Chondrocyte (in vitro differentiated cells): Measurements from ENCODE around the gene HADH. TPM values are rescaled to one million over a fixed set of nuclear protein-coding genes. Genes with fewer than 3 reads are reported as not detected.

Source experiments
- DNase-seq: peaks from one replicate; pipeline ENCODE4 v3.0.0; 2021; ENCODE audit warnings: mixed read lengths, low spot score
- H3K27ac Mint-ChIP-seq: one replicate; pipeline ENCODE4 v1.8.0; 2021; ENCODE audit warnings: mild to moderate bottlenecking, moderate library complexity, mixed read lengths; ENCODE audit not compliant: unreplicated experiment
- H3K27me3 Mint-ChIP-seq: 2 replicates; pipeline ENCODE4 v1.8.0; 2021; ENCODE audit warnings: low read depth, mixed read lengths
- H3K36me3 Mint-ChIP-seq: 2 replicates; pipeline ENCODE4 v1.8.0; 2021; ENCODE audit warnings: low read depth, mixed read lengths
- H3K4me1 Mint-ChIP-seq: 2 replicates; pipeline ENCODE4 v1.8.0; 2021; ENCODE audit warnings: low read depth, mild to moderate bottlenecking, mixed read lengths
- H3K4me3 Mint-ChIP-seq: one replicate; pipeline ENCODE4 v1.8.0; 2021; ENCODE audit warnings: mild to moderate bottlenecking, moderate library complexity, mixed read lengths; ENCODE audit not compliant: unreplicated experiment
- H3K9me3 Mint-ChIP-seq: 2 replicates; pipeline ENCODE4 v1.8.0; 2021; ENCODE audit warnings: low read depth, mixed read lengths
- total RNA-seq: library from RNA; stranded (reverse); gene quantifications from 3 replicates; pipeline ENCODE4 v1.2.1, GENCODE V29; 2021
- TF ChIP-seq, protein P1 (sequence below): fragments of 200-600 bp; sonication (generic); IDR thresholded peaks from 2 replicates; pipeline ENCODE4 v1.5.0; 2021; ENCODE audit warnings: antibody characterized with exemption, mild to moderate bottlenecking, moderate library complexity

The HADH gene
- total RNA-seq, 1 donor from 2014 or later = 21.6 TPM

DNA sequence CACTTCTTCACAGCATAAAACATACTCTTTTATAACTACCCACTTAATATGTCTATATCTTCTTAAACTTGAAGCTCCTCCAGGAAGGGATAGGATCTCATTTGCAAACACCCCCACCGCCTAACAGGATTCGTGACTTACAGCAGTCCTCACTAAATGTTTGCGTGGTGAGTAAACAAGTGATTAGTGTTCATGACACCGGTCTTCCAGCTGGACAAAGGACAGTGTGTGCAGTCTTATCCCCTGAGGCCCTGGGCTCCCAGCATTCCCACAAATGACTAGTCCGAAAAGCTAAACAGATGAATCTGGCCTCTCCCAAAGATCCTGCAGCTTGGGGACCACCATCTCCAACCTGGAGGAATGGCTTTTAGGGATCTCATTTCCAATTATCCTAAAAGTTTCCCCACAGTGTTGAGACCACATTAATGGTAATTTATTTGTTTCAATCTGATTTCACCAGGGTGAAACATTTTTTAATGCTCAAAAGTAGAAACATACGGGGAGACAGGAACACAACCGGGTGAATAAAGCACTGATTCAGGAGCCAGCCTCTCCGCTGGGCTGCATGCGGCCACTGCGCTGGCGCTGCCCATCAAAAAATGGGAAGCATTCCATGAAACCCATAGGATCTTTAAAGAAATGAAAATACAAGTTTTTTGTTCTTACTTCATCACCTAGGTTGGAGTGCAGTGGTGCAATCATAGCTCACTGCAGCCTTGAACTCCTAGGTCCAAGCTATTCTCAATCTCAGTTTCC lies 69.2 kb downstream of the HADH start:
- Mint-ChIP-seq H3K4me1 (peaks cover 11% of the 10 kb centered on the region), H3K27me3 (no peaks in the 10 kb centered on the region), H3K36me3 (no peaks in the 10 kb centered on the region), H3K27ac (no peak overlapping the region), H3K9me3 (no peaks in the 10 kb centered on the region), H3K4me3 (no peak overlapping the region)
- TF ChIP-seq, protein P1, sequence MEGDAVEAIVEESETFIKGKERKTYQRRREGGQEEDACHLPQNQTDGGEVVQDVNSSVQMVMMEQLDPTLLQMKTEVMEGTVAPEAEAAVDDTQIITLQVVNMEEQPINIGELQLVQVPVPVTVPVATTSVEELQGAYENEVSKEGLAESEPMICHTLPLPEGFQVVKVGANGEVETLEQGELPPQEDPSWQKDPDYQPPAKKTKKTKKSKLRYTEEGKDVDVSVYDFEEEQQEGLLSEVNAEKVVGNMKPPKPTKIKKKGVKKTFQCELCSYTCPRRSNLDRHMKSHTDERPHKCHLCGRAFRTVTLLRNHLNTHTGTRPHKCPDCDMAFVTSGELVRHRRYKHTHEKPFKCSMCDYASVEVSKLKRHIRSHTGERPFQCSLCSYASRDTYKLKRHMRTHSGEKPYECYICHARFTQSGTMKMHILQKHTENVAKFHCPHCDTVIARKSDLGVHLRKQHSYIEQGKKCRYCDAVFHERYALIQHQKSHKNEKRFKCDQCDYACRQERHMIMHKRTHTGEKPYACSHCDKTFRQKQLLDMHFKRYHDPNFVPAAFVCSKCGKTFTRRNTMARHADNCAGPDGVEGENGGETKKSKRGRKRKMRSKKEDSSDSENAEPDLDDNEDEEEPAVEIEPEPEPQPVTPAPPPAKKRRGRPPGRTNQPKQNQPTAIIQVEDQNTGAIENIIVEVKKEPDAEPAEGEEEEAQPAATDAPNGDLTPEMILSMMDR = no peak
- no peak for DNase-seq

DNA sequence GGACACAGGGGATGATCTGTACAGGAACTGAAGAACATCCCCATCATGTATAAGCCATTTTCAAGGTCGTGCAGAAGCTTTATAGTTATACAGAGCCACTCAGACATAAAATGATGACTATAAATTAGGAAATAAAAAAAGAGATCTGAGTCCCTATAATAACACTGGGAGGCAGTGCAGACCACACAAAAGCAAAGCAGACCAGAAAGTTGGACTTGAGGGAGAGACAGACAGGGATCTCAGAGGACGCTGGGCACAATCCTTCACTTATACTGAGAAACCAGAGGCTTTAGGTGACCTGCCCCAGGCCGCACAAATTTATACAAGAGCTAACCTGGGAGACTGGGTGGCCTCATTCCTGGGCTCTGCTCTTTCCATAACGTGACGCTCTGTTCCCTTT lies 70.5 kb downstream of the HADH start:
- no peak overlapping the region for H3K27ac Mint-ChIP-seq
- H3K36me3 Mint-ChIP-seq = no peaks in the 10 kb centered on the region
- H3K4me1 Mint-ChIP-seq = peaks cover 11% of the 10 kb centered on the region
- TF ChIP-seq, protein P1 = peak; percentile 85
- no peak overlapping the region for H3K4me3 Mint-ChIP-seq
- DNase-seq = no peak
- no peaks in the 10 kb centered on the region for H3K27me3 Mint-ChIP-seq
- H3K9me3 Mint-ChIP-seq = no peaks in the 10 kb centered on the region

DNA sequence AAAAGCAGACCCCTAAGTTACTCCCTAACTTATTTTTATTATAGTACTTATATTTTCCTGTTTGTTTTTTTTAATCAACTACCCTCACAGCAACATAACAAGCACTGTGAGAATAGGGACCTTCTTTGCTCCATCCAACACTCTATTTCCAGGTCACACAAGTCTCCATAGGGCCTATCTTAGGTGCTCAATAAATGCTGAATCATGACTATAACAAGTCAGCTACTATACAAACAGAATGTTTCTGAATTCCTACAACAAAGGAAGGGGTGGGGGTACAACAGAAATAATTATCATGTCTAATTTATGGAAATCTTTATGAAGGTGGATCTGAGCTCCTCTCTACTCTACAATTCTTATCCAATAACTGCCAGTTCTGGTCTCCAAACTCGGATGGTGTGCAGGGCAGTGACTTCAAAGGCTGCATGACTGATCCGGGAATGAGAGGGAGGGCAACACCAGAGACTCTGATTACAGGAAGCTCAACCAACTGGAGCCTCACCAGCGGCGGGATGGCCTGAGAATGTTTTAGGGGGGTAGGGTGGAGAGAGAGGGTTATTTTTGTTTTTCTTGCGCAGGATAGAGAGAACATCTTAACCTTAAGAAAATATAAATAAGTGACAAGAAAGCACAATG lies 71.1 kb downstream of the HADH start:
- DNase-seq = no peak
- TF ChIP-seq, protein P1 = no peak
- H3K4me1 Mint-ChIP-seq = peaks cover 11% of the 10 kb centered on the region
- H3K27ac Mint-ChIP-seq = no peak overlapping the region
- no peak overlapping the region for H3K4me3 Mint-ChIP-seq
- H3K27me3 Mint-ChIP-seq = no peaks in the 10 kb centered on the region
- H3K36me3 Mint-ChIP-seq = no peaks in the 10 kb centered on the region
- H3K9me3 Mint-ChIP-seq = no peaks in the 10 kb centered on the region

DNA sequence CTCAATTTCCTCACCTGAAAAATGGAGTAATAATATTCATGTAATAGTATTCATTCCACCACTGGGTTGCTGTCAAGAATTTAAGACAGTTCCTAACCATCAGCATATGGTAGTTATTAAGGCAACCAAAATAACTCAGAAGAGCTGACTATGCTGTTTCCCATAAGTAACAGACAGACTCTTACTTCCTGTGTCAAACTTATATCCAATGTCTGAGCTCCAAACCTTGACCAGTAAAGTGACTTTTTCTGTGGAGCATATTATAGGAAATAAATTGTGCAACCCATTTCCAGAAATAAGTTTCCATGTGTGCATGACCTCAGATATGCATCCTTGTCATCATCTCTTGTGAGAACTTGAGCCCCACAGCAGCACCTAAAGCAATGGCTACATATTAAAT lies 78.8 kb downstream of the HADH start:
- Mint-ChIP-seq H3K27ac (no peak overlapping the region), H3K9me3 (no peaks in the 10 kb centered on the region), H3K36me3 (no peaks in the 10 kb centered on the region), H3K27me3 (no peaks in the 10 kb centered on the region), H3K4me3 (no peak overlapping the region), H3K4me1 (peaks cover 5% of the 10 kb centered on the region)
- no peak for DNase-seq
- TF ChIP-seq, protein P1 = no peak

DNA sequence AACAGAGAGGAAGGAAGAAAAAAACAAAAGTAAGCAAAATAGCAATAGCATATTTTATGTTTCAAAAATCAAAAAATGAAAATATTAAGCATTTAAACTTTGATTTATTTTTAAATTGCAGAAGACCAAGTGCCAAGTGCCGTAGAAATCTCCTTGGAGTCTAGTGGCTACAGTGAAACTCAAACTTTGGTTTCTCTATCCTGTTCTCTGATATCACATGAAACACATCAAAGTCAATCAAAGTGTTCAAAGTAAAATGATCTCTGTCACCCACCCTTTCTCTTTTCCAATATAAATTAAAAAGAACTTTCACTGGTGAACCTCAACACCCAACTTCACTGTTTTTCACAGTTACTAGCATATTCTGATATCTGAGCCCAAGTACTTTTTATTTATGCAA lies 81.1 kb downstream of the HADH start:
- H3K27me3 Mint-ChIP-seq = no peaks in the 10 kb centered on the region
- peaks cover 5% of the 10 kb centered on the region for H3K4me1 Mint-ChIP-seq
- H3K36me3 Mint-ChIP-seq = no peaks in the 10 kb centered on the region
- TF ChIP-seq, protein P1 = no peak
- no peak for DNase-seq
- H3K27ac Mint-ChIP-seq = no peak overlapping the region
- no peak overlapping the region for H3K4me3 Mint-ChIP-seq
- H3K9me3 Mint-ChIP-seq = no peaks in the 10 kb centered on the region
